ENCODE measurements around the gene FBLN1.

Gene FBLN1

GRCh38 chr22:45524966-45525365 lies 22.3 kb downstream of the FBLN1 start:
- H3K27ac ChIP-seq (ENCODE audit: extremely low read depth, low read depth, low read length), result no peak overlapping the region
- no peaks in the 10 kb centered on the region for H3K9me3 ChIP-seq (ENCODE audit: control insufficient read depth, insufficient read depth, low read depth, low read length)
- peak; percentile 94 for TF ChIP-seq PRDM1 (tag by site-specific recombination; IDR thresholded peaks at IDR 0.05)
- TF ChIP-seq ELK4 (IDR thresholded peaks at IDR 0.05; ENCODE audit: borderline replicate concordance, low read depth, low read length), result no peak
- no peak for TF ChIP-seq ZNF677 (tag by site-specific recombination; IDR thresholded peaks at IDR 0.05)
- TF ChIP-seq PRDM2 (tag by site-specific recombination; IDR thresholded peaks at IDR 0.05; ENCODE audit: borderline replicate concordance), result no peak
- no peak for TF ChIP-seq ZNF324 (tag by site-specific recombination; IDR thresholded peaks at IDR 0.05)
- peak; percentile 88 for TF ChIP-seq ZNF366 (tag by site-specific recombination; conservative IDR thresholded peaks at IDR 0.05)
- TF ChIP-seq ZNF596 (tag by site-specific recombination; IDR thresholded peaks at IDR 0.05), result 0 out of 2 replicates have a peak, but pooled peaks have one; percentile 8
- no peak for TF ChIP-seq ZNF449 (tag by site-specific recombination; IDR thresholded peaks at IDR 0.05)
- H3K36me3 ChIP-seq (ENCODE audit: control insufficient read depth in 2 of 2, insufficient read depth in 1 of 2, low read length in 2 of 2), result peaks cover 0 to 88% of the 10 kb centered on the region in 2 experiments; a peak in 1 of 3 replicates
- no peak overlapping the region for H3K4me3 ChIP-seq (ENCODE audit: low read depth, low read length)
- POLR2A ChIA-PET, result no interaction called here
- CTCF ChIA-PET, result interaction anchor here (0.5 to 2.0 kb wide), 3 partner anchors 12 to 257 kb away, joined by 3 to 7 read pairs (median 3); no protein-coding TSS in a partner anchor
- no peaks in the 10 kb centered on the region for H3K4me1 ChIP-seq (ENCODE audit: control insufficient read depth, insufficient read depth, low read length)

- no peaks in the 10 kb centered on the region for H3K9me3 ChIP-seq (ENCODE audit: control insufficient read depth, insufficient read depth, low read depth, low read length)
- H3K27ac ChIP-seq (ENCODE audit: extremely low read depth, low read depth, low read length), result no peak overlapping the region
- no peak overlapping the region for H3K4me3 ChIP-seq (ENCODE audit: low read depth, low read length)
- POLR2A ChIA-PET, result no interaction called here
- H3K4me1 ChIP-seq (ENCODE audit: control insufficient read depth, insufficient read depth, low read length), result no peaks in the 10 kb centered on the region
- peaks cover 0 to 88% of the 10 kb centered on the region in 2 experiments; a peak in 1 of 3 replicates for H3K36me3 ChIP-seq (ENCODE audit: control insufficient read depth in 2 of 2, insufficient read depth in 1 of 2, low read length in 2 of 2)
- CTCF ChIA-PET, result interaction anchor here (2.0 kb wide), 1 partner anchor 23 kb away, joined by 7 read pairs; no protein-coding TSS in a partner anchor
- TF ChIP-seq ZNF530 (tag by site-specific recombination; IDR thresholded peaks at IDR 0.05; ENCODE audit: low read depth) (no peak), ZNF555 (tag by site-specific recombination; conservative IDR thresholded peaks at IDR 0.05) (no peak), OSR2 (tag by site-specific recombination; IDR thresholded peaks at IDR 0.05) (no peak), ZSCAN16 (tag by site-specific recombination; IDR thresholded peaks at IDR 0.05) (no peak), ZNF37A (tag by site-specific recombination; IDR thresholded peaks at IDR 0.05) (no peak), GLIS1 (tag by site-specific recombination; IDR thresholded peaks at IDR 0.05) (peak; percentile 17; the same call in 1 of the 2 replicates), ZNF112 (tag by site-specific recombination; IDR thresholded peaks at IDR 0.05) (no peak), ZNF169 (tag by site-specific recombination; IDR thresholded peaks at IDR 0.05) (no peak), ZNF654 (tag by site-specific recombination; IDR thresholded peaks at IDR 0.05; ENCODE audit: low read depth) (no peak), ZNF274 (IDR thresholded peaks at IDR 0.05; ENCODE audit: low read length) (no peak), ZNF274 (tag by site-specific recombination; IDR thresholded peaks at IDR 0.05; ENCODE audit: borderline replicate concordance) (no peak), ZIC2 (tag by site-specific recombination; IDR thresholded peaks at IDR 0.05) (peak; percentile 47; the same call in 1 of the 2 replicates)
- TF ChIP-seq, protein P1, sequence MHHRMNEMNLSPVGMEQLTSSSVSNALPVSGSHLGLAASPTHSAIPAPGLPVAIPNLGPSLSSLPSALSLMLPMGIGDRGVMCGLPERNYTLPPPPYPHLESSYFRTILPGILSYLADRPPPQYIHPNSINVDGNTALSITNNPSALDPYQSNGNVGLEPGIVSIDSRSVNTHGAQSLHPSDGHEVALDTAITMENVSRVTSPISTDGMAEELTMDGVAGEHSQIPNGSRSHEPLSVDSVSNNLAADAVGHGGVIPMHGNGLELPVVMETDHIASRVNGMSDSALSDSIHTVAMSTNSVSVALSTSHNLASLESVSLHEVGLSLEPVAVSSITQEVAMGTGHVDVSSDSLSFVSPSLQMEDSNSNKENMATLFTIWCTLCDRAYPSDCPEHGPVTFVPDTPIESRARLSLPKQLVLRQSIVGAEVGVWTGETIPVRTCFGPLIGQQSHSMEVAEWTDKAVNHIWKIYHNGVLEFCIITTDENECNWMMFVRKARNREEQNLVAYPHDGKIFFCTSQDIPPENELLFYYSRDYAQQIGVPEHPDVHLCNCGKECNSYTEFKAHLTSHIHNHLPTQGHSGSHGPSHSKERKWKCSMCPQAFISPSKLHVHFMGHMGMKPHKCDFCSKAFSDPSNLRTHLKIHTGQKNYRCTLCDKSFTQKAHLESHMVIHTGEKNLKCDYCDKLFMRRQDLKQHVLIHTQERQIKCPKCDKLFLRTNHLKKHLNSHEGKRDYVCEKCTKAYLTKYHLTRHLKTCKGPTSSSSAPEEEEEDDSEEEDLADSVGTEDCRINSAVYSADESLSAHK (tag by site-specific recombination; IDR thresholded peaks at IDR 0.05), result no peak
- TF ChIP-seq, protein P2, sequence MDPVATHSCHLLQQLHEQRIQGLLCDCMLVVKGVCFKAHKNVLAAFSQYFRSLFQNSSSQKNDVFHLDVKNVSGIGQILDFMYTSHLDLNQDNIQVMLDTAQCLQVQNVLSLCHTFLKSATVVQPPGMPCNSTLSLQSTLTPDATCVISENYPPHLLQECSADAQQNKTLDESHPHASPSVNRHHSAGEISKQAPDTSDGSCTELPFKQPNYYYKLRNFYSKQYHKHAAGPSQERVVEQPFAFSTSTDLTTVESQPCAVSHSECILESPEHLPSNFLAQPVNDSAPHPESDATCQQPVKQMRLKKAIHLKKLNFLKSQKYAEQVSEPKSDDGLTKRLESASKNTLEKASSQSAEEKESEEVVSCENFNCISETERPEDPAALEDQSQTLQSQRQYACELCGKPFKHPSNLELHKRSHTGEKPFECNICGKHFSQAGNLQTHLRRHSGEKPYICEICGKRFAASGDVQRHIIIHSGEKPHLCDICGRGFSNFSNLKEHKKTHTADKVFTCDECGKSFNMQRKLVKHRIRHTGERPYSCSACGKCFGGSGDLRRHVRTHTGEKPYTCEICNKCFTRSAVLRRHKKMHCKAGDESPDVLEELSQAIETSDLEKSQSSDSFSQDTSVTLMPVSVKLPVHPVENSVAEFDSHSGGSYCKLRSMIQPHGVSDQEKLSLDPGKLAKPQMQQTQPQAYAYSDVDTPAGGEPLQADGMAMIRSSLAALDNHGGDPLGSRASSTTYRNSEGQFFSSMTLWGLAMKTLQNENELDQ (tag by site-specific recombination; IDR thresholded peaks at IDR 0.05; ENCODE audit: low read depth), result no peak
Observed at GRCh38 chr22:45525480-45525879, 22.8 kb downstream of the FBLN1 start.

All from HEK293 (cell line).